CD4-positive, alpha-beta T cell treated with Interleukin-15 for 1 hour (primary cell): Measurements from ENCODE around the gene TCF4.
A peak's percentile ranks its signal among the peaks of the same experiment; 100 is the strongest.

ENCODE experiments used
- DNase-seq: peaks from one replicate; pipeline ENCODE4 v3.0.0-alpha.2; 2020

The TCF4 gene

GRCh38 chr18:55430026-55430425 is 158.0 kb downstream of the TCF4 start:
- DNase-seq = no peak

GRCh38 chr18:55427951-55428350 is 160.0 kb downstream of the TCF4 start:
- DNase-seq = no peak

DNA sequence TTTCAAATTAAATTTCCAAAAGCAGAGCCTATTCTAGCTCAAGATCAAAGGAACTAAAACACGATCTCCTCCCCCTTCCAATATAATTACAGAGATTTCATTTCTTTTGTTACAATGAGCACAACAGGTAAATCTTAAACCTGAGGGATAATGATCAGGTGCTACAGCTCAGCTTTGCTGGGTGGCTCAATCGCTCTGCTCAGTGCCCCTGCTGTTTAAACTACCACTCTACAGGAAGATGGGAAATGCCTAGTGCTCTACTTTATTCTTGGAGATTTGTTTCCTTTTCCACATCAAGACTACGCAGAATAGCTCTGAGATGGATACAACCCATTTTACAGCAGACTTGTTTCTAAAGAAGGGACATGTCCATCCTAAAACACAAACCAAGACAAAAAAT is 162.3 kb downstream of the TCF4 start:
- no peak for DNase-seq

DNA sequence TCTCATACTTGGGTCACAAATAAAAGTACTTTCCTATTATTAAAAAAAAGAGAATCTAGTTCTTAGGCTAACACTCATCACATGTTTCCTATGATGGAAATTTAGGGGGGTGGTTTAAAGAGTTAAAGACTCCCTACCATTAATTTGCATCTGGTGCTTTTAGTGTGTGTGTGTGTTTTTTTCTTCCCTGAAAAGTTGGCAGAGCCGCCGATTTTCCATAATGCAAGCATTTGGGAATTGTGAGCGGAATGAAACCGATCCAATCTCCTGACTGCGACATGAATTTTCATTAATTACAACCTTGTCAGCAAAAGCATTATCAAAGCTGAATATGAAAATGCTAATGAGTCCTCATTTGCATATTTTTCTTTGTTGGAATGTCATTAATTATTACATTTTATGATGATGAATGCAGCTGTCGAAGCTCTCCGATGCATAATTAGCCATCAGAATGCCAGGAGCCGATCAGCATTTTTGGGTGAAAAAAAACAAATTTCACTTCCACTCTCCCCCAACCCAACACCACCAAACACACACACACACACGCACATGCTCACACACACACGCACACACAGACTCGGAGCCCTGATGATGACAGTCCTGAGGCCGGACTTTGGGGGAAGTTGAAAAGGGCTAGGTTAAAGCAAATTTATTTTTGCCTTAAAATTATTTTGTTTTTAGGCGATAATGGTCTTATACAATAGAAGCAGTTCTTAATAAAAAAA is 165.4 kb downstream of the TCF4 start:
- peak; percentile 27 for DNase-seq

GRCh38 chr18:55421615-55422419 is 166.2 kb downstream of the TCF4 start:
- DNase-seq = no peak

GRCh38 chr18:55421308-55421614 is 166.7 kb downstream of the TCF4 start:
- no peak for DNase-seq

DNA sequence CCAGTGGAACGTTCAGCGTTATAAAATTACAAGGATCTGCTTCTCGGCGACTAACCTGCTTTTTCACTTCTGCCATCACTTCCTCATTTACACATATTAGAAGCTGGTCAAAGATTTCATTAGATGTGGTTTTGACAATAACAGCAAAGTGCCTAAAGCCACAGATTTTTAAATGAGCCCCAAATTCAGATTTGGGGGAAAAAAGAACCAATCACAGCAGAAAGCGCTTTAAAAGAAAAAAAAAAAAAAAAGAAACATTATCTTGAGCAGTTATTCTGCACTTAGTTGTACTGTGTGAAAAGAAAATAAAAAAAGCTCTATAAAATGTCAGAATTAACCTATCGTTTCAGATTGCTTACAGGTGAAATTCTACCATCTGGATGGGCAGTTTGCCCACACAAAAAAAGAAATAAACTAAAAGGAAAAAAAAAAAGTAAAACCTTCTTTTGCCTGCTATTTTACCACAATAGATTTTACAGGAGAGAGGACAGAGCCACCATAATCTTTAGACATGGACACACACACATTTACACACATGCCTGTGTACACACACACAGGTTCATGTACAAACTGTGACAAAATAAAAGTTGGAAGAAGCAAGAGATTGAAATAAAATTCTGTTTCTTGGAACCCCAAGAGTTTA is 167.2 kb downstream of the TCF4 start:
- DNase-seq = no peak

GRCh38 chr18:55419947-55420664 is 167.9 kb downstream of the TCF4 start:
- no peak for DNase-seq

GRCh38 chr18:55419132-55419946 is 168.7 kb downstream of the TCF4 start:
- DNase-seq = no peak

GRCh38 chr18:55418439-55418838 is 169.6 kb downstream of the TCF4 start:
- DNase-seq = no peak

- DNase-seq = no peak
Measured at GRCh38 chr18:55416791-55417190, 171.2 kb downstream of the TCF4 start.

DNA sequence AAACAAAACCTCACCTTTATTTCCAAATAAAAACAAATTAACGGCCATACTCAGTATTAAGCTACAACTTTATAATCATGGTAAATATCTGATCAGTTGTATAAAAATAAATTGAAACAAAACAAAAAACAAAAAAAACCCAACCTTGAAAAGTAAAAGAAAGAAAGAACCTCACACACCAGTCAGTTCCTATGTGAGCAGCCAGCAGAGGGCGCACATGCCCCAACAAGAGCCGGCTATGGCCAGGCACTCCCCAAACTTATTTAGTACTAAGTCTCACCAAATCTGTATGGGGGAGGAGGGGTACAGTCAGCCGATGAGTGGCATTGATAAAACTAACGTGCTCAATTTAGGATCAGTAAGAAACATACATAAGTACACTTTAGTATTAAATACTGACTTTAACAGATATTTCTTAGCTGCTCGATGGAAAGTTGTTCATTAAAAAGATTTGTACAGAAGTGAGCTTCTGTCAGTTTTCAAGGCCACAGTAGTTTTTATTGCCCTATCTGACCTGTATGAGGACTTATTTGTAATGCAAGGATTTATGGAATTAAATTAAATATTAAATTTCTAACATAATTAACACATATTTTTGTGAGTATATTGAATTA is 172.6 kb downstream of the TCF4 start:
- peak; percentile 75 for DNase-seq

- DNase-seq = no peak
Measured at GRCh38 chr18:55414475-55414874, 173.5 kb downstream of the TCF4 start.

DNA sequence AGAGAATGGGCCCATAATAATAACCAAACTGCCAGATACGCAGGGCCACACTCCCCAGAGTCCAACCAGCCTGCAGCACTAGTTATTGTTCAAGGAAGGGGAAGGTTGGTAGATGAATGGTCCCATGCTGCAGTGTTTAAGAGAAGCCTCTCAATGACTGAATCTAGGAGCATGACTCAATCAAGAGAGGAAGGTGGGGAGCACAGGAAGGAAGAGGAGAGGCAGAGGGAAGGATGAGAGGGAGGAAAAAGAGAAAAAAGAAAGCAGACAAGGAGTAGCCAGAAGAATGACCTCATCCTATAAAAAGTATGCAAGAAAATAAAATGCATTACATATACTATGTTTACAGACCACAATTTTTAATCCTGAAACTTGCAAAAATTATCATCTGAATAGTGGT is 174.5 kb downstream of the TCF4 start:
- DNase-seq = no peak

DNA sequence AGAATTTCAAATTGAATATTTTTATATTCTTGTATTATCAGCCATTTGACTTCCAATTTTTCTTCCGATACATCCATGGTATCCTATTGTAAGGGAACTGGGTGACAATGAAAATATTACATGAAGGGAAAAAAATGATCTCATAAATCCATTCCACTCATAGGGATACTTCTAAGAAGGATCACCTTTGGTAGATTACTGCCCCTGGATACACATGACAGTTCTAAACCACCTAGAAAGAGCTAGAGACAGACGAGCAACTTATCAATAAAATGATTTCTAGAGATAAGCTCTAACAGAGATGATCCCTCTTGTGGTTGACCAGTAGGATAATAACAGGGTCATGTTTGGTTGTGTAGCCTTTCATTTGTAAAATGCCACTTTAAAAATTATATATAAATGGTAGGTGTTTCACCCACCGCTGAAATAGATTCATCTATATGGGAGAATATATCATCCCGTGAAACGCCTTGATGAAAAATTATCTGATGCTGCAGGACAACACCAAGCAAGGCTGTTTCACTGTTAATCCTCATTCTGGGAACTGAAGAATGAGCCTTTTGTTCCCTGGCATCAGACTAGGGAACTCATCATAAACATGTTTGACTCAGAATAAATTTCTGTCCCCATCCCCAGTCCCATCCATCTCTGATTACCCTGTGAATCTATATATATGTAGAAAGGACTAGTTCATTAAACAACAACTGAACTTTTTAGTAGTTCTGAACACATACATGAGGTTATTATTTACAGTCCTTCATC is 180.0 kb downstream of the TCF4 start:
- no peak for DNase-seq

- no peak for DNase-seq
Measured at GRCh38 chr18:55407191-55407590, 180.8 kb downstream of the TCF4 start.

- no peak for DNase-seq
Measured at GRCh38 chr18:55406451-55406991, 181.5 kb downstream of the TCF4 start.

GRCh38 chr18:55405893-55406406 is 182.0 kb downstream of the TCF4 start:
- DNase-seq = no peak

DNA sequence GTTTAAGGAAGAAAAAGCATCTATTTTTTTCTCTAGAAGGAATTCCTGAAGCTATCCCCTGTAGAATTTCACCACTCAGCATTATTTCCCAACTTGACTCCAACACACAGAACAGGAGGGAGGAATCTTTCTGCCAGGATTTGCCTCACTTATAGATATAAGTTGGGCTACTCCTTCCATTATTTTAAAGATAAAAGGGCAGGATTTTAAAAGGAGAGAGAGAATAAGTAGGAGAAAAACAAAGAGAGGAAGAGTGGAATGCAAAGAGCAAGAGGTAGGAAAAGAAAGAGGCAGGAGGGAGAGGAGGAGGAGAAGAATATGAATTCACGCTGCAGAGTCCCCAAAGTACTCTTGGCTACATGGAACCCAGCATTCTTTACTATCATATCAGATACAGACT is 182.5 kb downstream of the TCF4 start:
- no peak for DNase-seq

DNA sequence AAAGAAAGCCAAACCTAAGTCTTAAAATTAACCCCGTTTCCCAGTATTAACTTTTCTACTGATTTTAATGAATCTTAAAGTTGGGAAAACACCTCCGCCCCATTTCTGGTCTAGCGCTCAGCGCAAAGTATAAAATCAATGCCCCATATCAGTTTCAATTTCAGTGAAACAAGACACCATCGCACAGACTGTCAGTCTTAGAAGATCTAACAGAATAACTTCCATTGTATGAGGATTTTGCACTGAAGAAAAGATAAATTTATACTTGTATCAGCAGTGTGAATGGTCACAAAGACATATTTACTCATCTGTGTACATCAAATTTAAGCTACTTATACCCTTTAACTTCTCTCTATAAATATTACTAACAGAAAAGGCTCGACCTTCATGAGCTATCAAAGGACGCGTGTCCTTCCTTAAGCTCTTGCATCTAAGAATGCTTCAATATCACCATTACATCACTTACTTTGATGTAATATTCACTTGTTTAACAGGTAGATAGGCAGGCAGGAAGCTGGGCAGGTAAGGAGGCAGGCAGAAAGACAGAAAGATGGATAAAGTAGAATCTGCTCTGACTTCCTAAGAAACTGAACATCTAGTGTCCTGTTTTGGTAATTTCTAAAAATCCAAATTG is 183.0 kb downstream of the TCF4 start:
- no peak for DNase-seq
